ENCODE measurements around the gene ZNF556. TPM values are rescaled to one million over a fixed set of nuclear protein-coding genes. Genes with fewer than 3 reads are reported as not detected.

Gene ZNF556
- total RNA-seq (0.76 TPM), polyA plus RNA-seq (ENCODE audit: insufficient read depth, low read depth, low replicate concordance) (0.56 TPM)
- long read RNA-seq, donor 1: 0 reads
- long read RNA-seq, donor 2: 0 reads
- long read RNA-seq, donor 3, full-length matches to known transcripts: 1 of 1 reads
- long read RNA-seq, donor 3, partial matches to known transcripts: 0 of 1 reads
- long read RNA-seq, donor 3, other reads (novel, unspliced or antisense): 0 of 1 reads
- long read RNA-seq, donor 4, full-length matches to known transcripts: 1 of 1 reads
- long read RNA-seq, donor 4, partial matches to known transcripts: 0 of 1 reads
- long read RNA-seq, donor 4, other reads (novel, unspliced or antisense): 0 of 1 reads
- long read RNA-seq, donor 5: 0 reads
- long read RNA-seq, donor 6: 0 reads
- long read RNA-seq, donor 7: 0 reads
- long read RNA-seq, donor 8: 0 reads
- long read RNA-seq, donor 9: 0 reads
- long read RNA-seq, donor 10: 0 reads

GRCh38 chr19:2867025-2867991 lies at the start of gene ZNF556:
Gene ZNF556, plus strand, starts transcription at chr19:2867335. Its CDS starts 87 bp downstream, at chr19:2867422.
- peak within 1 kb of the TSS in 1 of 3 donors; percentile 46 for H3K9ac ChIP-seq (ENCODE audit: low read length in 3 of 3)
- peak; percentile 39 for FAIRE-seq
- H3K36me3 ChIP-seq (ENCODE audit: control insufficient read depth in 2 of 3, insufficient read depth in 3 of 3, low read length in 3 of 3): no peaks in the 10 kb centered on the region
- H3K4me3 ChIP-seq (ENCODE audit: low read length in 3 of 3): peak within 1 kb of the TSS in 2 of 3 donors; percentile 40 to 64
- TF ChIP-seq, protein P1, sequence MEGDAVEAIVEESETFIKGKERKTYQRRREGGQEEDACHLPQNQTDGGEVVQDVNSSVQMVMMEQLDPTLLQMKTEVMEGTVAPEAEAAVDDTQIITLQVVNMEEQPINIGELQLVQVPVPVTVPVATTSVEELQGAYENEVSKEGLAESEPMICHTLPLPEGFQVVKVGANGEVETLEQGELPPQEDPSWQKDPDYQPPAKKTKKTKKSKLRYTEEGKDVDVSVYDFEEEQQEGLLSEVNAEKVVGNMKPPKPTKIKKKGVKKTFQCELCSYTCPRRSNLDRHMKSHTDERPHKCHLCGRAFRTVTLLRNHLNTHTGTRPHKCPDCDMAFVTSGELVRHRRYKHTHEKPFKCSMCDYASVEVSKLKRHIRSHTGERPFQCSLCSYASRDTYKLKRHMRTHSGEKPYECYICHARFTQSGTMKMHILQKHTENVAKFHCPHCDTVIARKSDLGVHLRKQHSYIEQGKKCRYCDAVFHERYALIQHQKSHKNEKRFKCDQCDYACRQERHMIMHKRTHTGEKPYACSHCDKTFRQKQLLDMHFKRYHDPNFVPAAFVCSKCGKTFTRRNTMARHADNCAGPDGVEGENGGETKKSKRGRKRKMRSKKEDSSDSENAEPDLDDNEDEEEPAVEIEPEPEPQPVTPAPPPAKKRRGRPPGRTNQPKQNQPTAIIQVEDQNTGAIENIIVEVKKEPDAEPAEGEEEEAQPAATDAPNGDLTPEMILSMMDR (IDR thresholded peaks at IDR 0.05; ENCODE audit: borderline replicate concordance, extremely low read depth, insufficient read depth): no peak
- no peaks in the 10 kb centered on the region for H3K27me3 ChIP-seq (ENCODE audit: control insufficient read depth, insufficient read depth, low read length)
- DNase-seq: peak in 3 of 5 donors; percentile 32 to 86 (median 34)
- peaks cover 0 to 2% (median 0%) of the 10 kb centered on the region in 3 donors for H3K4me1 ChIP-seq (ENCODE audit: control insufficient read depth in 2 of 3, insufficient read depth in 2 of 3, low read depth in 1 of 3, low read length in 3 of 3)
- peak within 1 kb of the TSS in 1 of 2 donors; percentile 11 for H3K27ac ChIP-seq (ENCODE audit: low read depth in 2 of 2, low read length in 2 of 2)
- intact Hi-C loops (cut with DNase I): no loop called here
- no peaks in the 10 kb centered on the region for H3K9me3 ChIP-seq (ENCODE audit: control insufficient read depth in 2 of 3, insufficient read depth in 1 of 3, low read length in 3 of 3)

- Histone ChIP-seq H3K9ac (ENCODE audit: low read length in 3 of 3) (peak within 1 kb of the TSS; percentile 54 to 73 (median 69)), H3K27me3 (ENCODE audit: control insufficient read depth, insufficient read depth, low read length) (no peaks in the 10 kb centered on the region), H3K27ac (ENCODE audit: low read depth in 2 of 2, low read length in 2 of 2) (no peak within 1 kb of the TSS), H3K36me3 (ENCODE audit: control insufficient read depth in 2 of 3, insufficient read depth in 3 of 3, low read length in 3 of 3) (no peaks in the 10 kb centered on the region), H3K9me3 (ENCODE audit: control insufficient read depth in 2 of 3, insufficient read depth in 1 of 3, low read length in 3 of 3) (no peaks in the 10 kb centered on the region), H3K4me1 (ENCODE audit: control insufficient read depth in 2 of 3, insufficient read depth in 2 of 3, low read depth in 1 of 3, low read length in 3 of 3) (peaks cover 0 to 3% (median 0%) of the 10 kb centered on the region in 3 donors), H3K4me3 (ENCODE audit: low read length in 3 of 3) (peak within 1 kb of the TSS; percentile 72 to 86 (median 76))
- TF ChIP-seq, protein P1 (IDR thresholded peaks at IDR 0.05; ENCODE audit: borderline replicate concordance, extremely low read depth, insufficient read depth): peak; percentile 94
- intact Hi-C loops (cut with DNase I): no loop called here
- DNase-seq: peak; percentile 98 to 99 (median 98)
- no peak for FAIRE-seq
Measured at GRCh38 chr19:2819540-2820111, 47.5 kb upstream of the ZNF556 start, which contains the start of gene ZNF554. Gene ZNF554, plus strand, starts transcription at chr19:2819868. Its CDS starts 204 bp downstream, at chr19:2820072.

DNA sequence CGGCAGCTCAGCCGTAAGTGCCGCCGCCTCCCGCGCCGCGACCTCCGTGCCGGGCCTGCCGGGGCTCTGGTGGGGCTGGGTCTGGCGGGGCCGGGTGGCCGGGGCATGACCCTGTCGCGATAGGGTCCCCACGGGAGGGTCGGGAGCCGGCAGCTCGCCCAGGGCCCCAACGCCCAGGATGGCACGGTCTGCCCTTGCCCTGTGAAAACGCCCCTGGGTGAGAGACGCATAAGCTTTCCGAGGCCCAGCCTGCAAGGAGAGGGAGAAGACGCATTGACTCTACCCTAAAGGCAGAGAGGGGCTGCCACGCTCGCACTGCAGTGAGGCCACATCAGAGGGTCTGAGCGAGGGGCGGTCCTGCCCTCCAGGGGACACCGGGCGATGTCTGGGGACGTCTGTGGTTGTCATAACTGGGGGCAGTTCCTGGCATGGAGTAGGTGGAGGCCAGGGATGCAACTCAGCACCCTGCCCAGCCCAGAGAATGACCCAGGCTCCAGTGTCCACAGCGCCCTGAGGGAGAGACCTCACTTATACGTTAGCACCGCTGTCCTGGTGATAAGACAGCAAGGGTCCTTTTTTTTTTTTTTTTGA lies 46.9 kb upstream of the ZNF556 start:
- FAIRE-seq (no peak), DNase-seq (peak in 3 of 5 donors; percentile 25 to 48 (median 30))
- TF ChIP-seq, protein P1 (IDR thresholded peaks at IDR 0.05; ENCODE audit: borderline replicate concordance, extremely low read depth, insufficient read depth): no peak
- Histone ChIP-seq H3K9ac (ENCODE audit: low read length in 3 of 3) (peak overlapping the region; percentile 54 to 73 (median 69)), H3K36me3 (ENCODE audit: control insufficient read depth in 2 of 3, insufficient read depth in 3 of 3, low read length in 3 of 3) (no peaks in the 10 kb centered on the region), H3K27ac (ENCODE audit: low read depth in 2 of 2, low read length in 2 of 2) (no peak overlapping the region), H3K4me3 (ENCODE audit: low read length in 3 of 3) (peak overlapping the region; percentile 72 to 86 (median 76)), H3K4me1 (ENCODE audit: control insufficient read depth in 2 of 3, insufficient read depth in 2 of 3, low read depth in 1 of 3, low read length in 3 of 3) (peaks cover 0 to 3% (median 0%) of the 10 kb centered on the region in 3 donors), H3K27me3 (ENCODE audit: control insufficient read depth, insufficient read depth, low read length) (no peaks in the 10 kb centered on the region), H3K9me3 (ENCODE audit: control insufficient read depth in 2 of 3, insufficient read depth in 1 of 3, low read length in 3 of 3) (no peaks in the 10 kb centered on the region)
- intact Hi-C loops (cut with DNase I): no loop called here
